ENCODE data around the gene WRNIP1. TPM values are rescaled to one million over a fixed set of nuclear protein-coding genes. Genes with fewer than 3 reads are reported as not detected.

The WRNIP1 gene
- total RNA-seq, 1 experiment from 2014 or later, result 38.1 TPM

DNA sequence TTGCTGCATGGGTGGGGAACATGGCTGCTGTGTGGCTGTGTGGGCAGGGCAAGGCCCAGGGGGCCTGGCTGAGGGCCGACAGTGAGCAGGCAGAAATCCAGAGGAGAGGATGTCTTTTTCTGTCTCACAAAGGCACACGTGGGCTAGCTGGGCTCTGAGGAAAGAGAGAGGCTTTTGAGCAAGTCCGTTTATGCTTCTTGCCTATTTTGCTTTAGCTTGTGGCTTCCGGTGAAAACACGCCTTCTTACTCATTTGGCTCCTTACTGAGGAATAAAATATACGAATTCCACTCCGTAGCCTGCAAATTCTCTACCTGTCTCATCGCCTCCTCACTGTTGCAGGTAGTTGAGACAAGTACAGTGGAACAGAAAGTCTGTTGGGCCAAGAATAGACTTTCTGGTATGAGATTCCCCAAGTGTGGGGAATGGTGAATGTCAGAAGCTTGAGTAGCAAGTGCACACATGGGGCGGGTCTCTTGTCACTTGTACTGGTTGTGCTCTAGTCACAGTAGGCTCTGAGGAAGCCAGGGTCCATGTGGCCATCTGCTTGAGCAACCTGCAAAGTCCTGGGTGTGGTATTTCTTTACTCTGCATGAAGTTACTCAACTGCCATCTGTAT lies 28.4 kb downstream of the WRNIP1 start:
- H3K14ac ChIP-seq (ENCODE audit: insufficient read depth, low read length), result no peak overlapping the region; the same call in 1 of the 2 replicates
- no peaks in the 10 kb centered on the region for H3K9me3 ChIP-seq (ENCODE audit: control insufficient read depth, low read depth, low read length)
- H3K27me3 ChIP-seq (ENCODE audit: insufficient read depth, low read length), result no peaks in the 10 kb centered on the region
- H3K79me1 ChIP-seq (ENCODE audit: insufficient read depth, low read depth, low read length, poor library complexity, severe bottlenecking), result no peaks in the 10 kb centered on the region
- H3K9ac ChIP-seq (ENCODE audit: extremely low read depth, insufficient read length, low read length), result no peak overlapping the region
- no peaks in the 10 kb centered on the region for H3K4me1 ChIP-seq (ENCODE audit: insufficient read depth, low read length)
- no peak overlapping the region for H2BK120ac ChIP-seq (ENCODE audit: low read depth, low read length, poor library complexity, severe bottlenecking)
- H3K4me1 Mint-ChIP-seq, result peaks cover 28 to 29% of the 10 kb centered on the region in 2 experiments
- H4K5ac ChIP-seq (ENCODE audit: insufficient read length, low read depth, low read length), result no peak overlapping the region
- H4K91ac ChIP-seq (ENCODE audit: insufficient read length, low read depth, low read length), result no peak overlapping the region
- H3K4me3 Mint-ChIP-seq, result no peak overlapping the region
- H3K4me2 ChIP-seq (ENCODE audit: insufficient read depth, insufficient read length, low read length), result no peak overlapping the region
- no peaks in the 10 kb centered on the region for H3K23me2 ChIP-seq (ENCODE audit: insufficient read length, low read depth, low read length, poor library complexity, severe bottlenecking)
- no peaks in the 10 kb centered on the region for H4K20me1 ChIP-seq (ENCODE audit: control insufficient read depth, insufficient read depth, insufficient read length)
- peaks cover 0 to 12% (median 0%) of the 10 kb centered on the region in 3 experiments; a peak in 2 of 7 replicates for H3K36me3 Mint-ChIP-seq (ENCODE audit: insufficient read depth in 1 of 3, low read depth in 3 of 3)
- no peak overlapping the region for H2AFZ ChIP-seq (ENCODE audit: low read length)
- no peaks in the 10 kb centered on the region for H3K27me3 Mint-ChIP-seq (ENCODE audit: low read depth)
- no peak overlapping the region for H3K4ac ChIP-seq (ENCODE audit: low read depth, low read length)
- H4K8ac ChIP-seq (replicated peaks; ENCODE audit: insufficient read length, low read depth, low read length), result no peak overlapping the region
- no CpG with 5 or more reads among the region's 9 CpGs for WGBS (ENCODE audit: extremely low coverage, insufficient read length, low lambda C conversion rate)
- TF ChIP-seq, protein P1, sequence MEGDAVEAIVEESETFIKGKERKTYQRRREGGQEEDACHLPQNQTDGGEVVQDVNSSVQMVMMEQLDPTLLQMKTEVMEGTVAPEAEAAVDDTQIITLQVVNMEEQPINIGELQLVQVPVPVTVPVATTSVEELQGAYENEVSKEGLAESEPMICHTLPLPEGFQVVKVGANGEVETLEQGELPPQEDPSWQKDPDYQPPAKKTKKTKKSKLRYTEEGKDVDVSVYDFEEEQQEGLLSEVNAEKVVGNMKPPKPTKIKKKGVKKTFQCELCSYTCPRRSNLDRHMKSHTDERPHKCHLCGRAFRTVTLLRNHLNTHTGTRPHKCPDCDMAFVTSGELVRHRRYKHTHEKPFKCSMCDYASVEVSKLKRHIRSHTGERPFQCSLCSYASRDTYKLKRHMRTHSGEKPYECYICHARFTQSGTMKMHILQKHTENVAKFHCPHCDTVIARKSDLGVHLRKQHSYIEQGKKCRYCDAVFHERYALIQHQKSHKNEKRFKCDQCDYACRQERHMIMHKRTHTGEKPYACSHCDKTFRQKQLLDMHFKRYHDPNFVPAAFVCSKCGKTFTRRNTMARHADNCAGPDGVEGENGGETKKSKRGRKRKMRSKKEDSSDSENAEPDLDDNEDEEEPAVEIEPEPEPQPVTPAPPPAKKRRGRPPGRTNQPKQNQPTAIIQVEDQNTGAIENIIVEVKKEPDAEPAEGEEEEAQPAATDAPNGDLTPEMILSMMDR (conservative IDR thresholded peaks at IDR 0.05), result no peak
- H3K27ac ChIP-seq (ENCODE audit: insufficient read length, low read depth, low read length), result no peak overlapping the region
- no peak overlapping the region for H3K23ac ChIP-seq (ENCODE audit: insufficient read length, low read depth, low read length)
- H3K9me3 Mint-ChIP-seq, result no peaks in the 10 kb centered on the region
- peak overlapping the region in 2 of 3 experiments; percentile 15 to 68; a peak in 2 of 7 replicates for H3K27ac Mint-ChIP-seq
- no peak overlapping the region for H2BK5ac ChIP-seq (ENCODE audit: insufficient read length, low read length)
- H3T11ph ChIP-seq (ENCODE audit: low read length), result no peak overlapping the region
- H3K18ac ChIP-seq (ENCODE audit: insufficient read length, low read depth, low read length), result no peak overlapping the region
- H3K79me2 ChIP-seq (ENCODE audit: insufficient read depth, low read length), result no peaks in the 10 kb centered on the region
- no peak overlapping the region for H2BK15ac ChIP-seq (ENCODE audit: low read depth, low read length)
- DNase-seq, result no peak
- H2BK12ac ChIP-seq (ENCODE audit: insufficient read length, low read depth, low read length), result no peak overlapping the region
- H3K56ac ChIP-seq (ENCODE audit: insufficient read length, low read depth, low read length), result no peak overlapping the region
- H2AK5ac ChIP-seq (ENCODE audit: insufficient read length, low read length), result no peak overlapping the region
- H2BK20ac ChIP-seq (ENCODE audit: low read depth, low read length, poor library complexity, severe bottlenecking), result no peak overlapping the region
